Stimulated activated CD8-positive, alpha-beta memory T cell treated with anti-CD3 and anti-CD28 coated beads, Interleukin-15, amount 100 ng/mL, for 24 hours (primary cell): ENCODE results near the gene SND1.

Source experiments
- DNase-seq: peaks from one replicate; pipeline ENCODE4 v3.0.0-alpha.2; 2020; ENCODE audit warnings: low read depth

SND1 gene

GRCh38 chr7:128121711-128122530, 469.9 kb downstream of the SND1 start:
- DNase-seq, result no peak

GRCh38 chr7:128122576-128123290, 470.7 kb downstream of the SND1 start:
- DNase-seq, result no peak

GRCh38 chr7:128123291-128124037, 471.5 kb downstream of the SND1 start:
- no peak for DNase-seq

- DNase-seq, result no peak
Measured at GRCh38 chr7:128124786-128125185, 472.8 kb downstream of the SND1 start.

- DNase-seq, result no peak
Measured at GRCh38 chr7:128125816-128126215, 473.8 kb downstream of the SND1 start.

- no peak for DNase-seq
Measured at GRCh38 chr7:128128401-128128800, 476.4 kb downstream of the SND1 start.

- DNase-seq, result no peak
Measured at GRCh38 chr7:128129224-128129864, 477.4 kb downstream of the SND1 start.

- DNase-seq, result no peak
Measured at GRCh38 chr7:128131115-128131514, 479.1 kb downstream of the SND1 start.

- no peak for DNase-seq
Measured at GRCh38 chr7:128131731-128132130, 479.7 kb downstream of the SND1 start.

GRCh38 chr7:128132426-128133069, 480.6 kb downstream of the SND1 start:
- no peak for DNase-seq

GRCh38 chr7:128135159-128135514, 483.1 kb downstream of the SND1 start:
- DNase-seq, result no peak

- peak; percentile 51 for DNase-seq
Measured at GRCh38 chr7:128135515-128136214, 483.7 kb downstream of the SND1 start.

- DNase-seq, result no peak
Measured at GRCh38 chr7:128136215-128136597, 484.2 kb downstream of the SND1 start.

GRCh38 chr7:128137181-128137580, 485.2 kb downstream of the SND1 start:
- no peak for DNase-seq

- DNase-seq, result no peak
Measured at GRCh38 chr7:128139406-128139805, 487.4 kb downstream of the SND1 start.

- no peak for DNase-seq
Measured at GRCh38 chr7:128141683-128142195, 489.7 kb downstream of the SND1 start.
